NCI-H345 treated with DMSO at 0.1 percent for 48 hours (cell line): ENCODE data around the gene BUD13.
"Not testable (repeated sequence)": the region's sequence is repeated elsewhere in the genome, so short reads cannot be mapped to it uniquely, and the experiment has no call there.

Source experiments
- DNase-seq: peaks from one replicate; lab custom pipeline; 2025; ENCODE audit not compliant: unreplicated experiment; lab: John Stamatoyannopoulos, UW

BUD13 gene

GRCh38 chr11:116772443-116773202, at the start of gene BUD13:
Gene BUD13, minus strand, starts transcription at chr11:116772987. Its CDS starts 23 bp downstream, at chr11:116772964.
- DNase-seq = peak; percentile 83

- no peak for DNase-seq
These were observed 49.8 kb upstream of the BUD13 start for GRCh38 chr11:116822575-116822974.

- DNase-seq = no peak
These were observed 48.5 kb upstream of the BUD13 start for GRCh38 chr11:116821050-116821918.

- no peak for DNase-seq
These were observed 46.3 kb upstream of the BUD13 start for GRCh38 chr11:116819049-116819448.

GRCh38 chr11:116814502-116814901, 41.7 kb upstream of the BUD13 start:
- DNase-seq = no peak

- no peak for DNase-seq
These were observed 41.1 kb upstream of the BUD13 start for GRCh38 chr11:116813781-116814471.

GRCh38 chr11:116813170-116813569, 40.4 kb upstream of the BUD13 start:
- DNase-seq = no peak

- no peak for DNase-seq
These were observed 39.3 kb upstream of the BUD13 start for GRCh38 chr11:116812109-116812508.

- DNase-seq = no peak
These were observed 38.4 kb upstream of the BUD13 start for GRCh38 chr11:116811194-116811593.

GRCh38 chr11:116808262-116809175, 35.7 kb upstream of the BUD13 start:
- no peak for DNase-seq

- no peak for DNase-seq
These were observed 34.9 kb upstream of the BUD13 start for GRCh38 chr11:116807601-116808261.

GRCh38 chr11:116804001-116804400, 31.2 kb upstream of the BUD13 start:
- DNase-seq = no peak

- DNase-seq = not testable (repeated sequence)
These were observed 28.9 kb upstream of the BUD13 start for GRCh38 chr11:116801662-116802061.

- DNase-seq = no peak
These were observed 27.8 kb upstream of the BUD13 start for GRCh38 chr11:116800610-116801009.

- DNase-seq = no peak
These were observed 25.6 kb upstream of the BUD13 start for GRCh38 chr11:116798368-116798767.

- DNase-seq = no peak
These were observed 25.0 kb upstream of the BUD13 start for GRCh38 chr11:116797816-116798215.

GRCh38 chr11:116796548-116796947, 23.8 kb upstream of the BUD13 start:
- no peak for DNase-seq

- no peak for DNase-seq
These were observed 22.1 kb upstream of the BUD13 start for GRCh38 chr11:116794851-116795250.

- no peak for DNase-seq
These were observed 20.9 kb upstream of the BUD13 start for GRCh38 chr11:116793772-116794097.
